ENCODE data around the gene KCNQ2.

GRCh38 chr20:63456429-63457284, 15.8 kb downstream of the KCNQ2 start:
- TF ChIP-seq CTCF (conservative IDR thresholded peaks at IDR 0.05) (no peak), EZH2 (IDR thresholded peaks at IDR 0.05; ENCODE audit: low read depth) (no peak)
